Glutamatergic neuron (in vitro differentiated cells): ENCODE data around the gene AHI1. TPM values are rescaled to one million over a fixed set of nuclear protein-coding genes. Genes with fewer than 3 reads are reported as not detected.

Source experiments
- DNase-seq: peaks from one replicate; pipeline ENCODE4 v3.0.0; 2022
- H3K27ac Mint-ChIP-seq: one replicate; pipeline ENCODE4 v1.8.0; 2020; ENCODE audit warnings: mild to moderate bottlenecking, mixed read lengths, inconsistent platforms; ENCODE audit not compliant: unreplicated experiment
- H3K27me3 Mint-ChIP-seq: one replicate; pipeline ENCODE4 v1.8.0; 2020; ENCODE audit warnings: mild to moderate bottlenecking, moderate library complexity, mixed read lengths, inconsistent platforms; ENCODE audit not compliant: unreplicated experiment
- H3K36me3 Mint-ChIP-seq: one replicate; pipeline ENCODE4 v1.8.0; 2020; ENCODE audit warnings: mild to moderate bottlenecking, mixed read lengths, inconsistent platforms; ENCODE audit not compliant: unreplicated experiment
- H3K4me1 Mint-ChIP-seq: one replicate; pipeline ENCODE4 v1.8.0; 2020; ENCODE audit warnings: mild to moderate bottlenecking, low read depth, mixed read lengths, inconsistent platforms; ENCODE audit not compliant: unreplicated experiment
- H3K4me3 Mint-ChIP-seq: one replicate; pipeline ENCODE4 v1.8.0; 2020; ENCODE audit warnings: mild to moderate bottlenecking, mixed read lengths, inconsistent platforms; ENCODE audit not compliant: unreplicated experiment
- H3K9me3 Mint-ChIP-seq: one replicate; pipeline ENCODE4 v1.8.0; 2020; ENCODE audit warnings: mild to moderate bottlenecking, moderate library complexity, mixed read lengths, inconsistent platforms; ENCODE audit not compliant: unreplicated experiment
- CTCF ChIP-seq: fragments of 200-600 bp; sonication (generic); IDR thresholded peaks from one replicate; pipeline ENCODE4 v1.5.0; 2021; ENCODE audit not compliant: partially characterized antibody, unreplicated experiment
- total RNA-seq: library from RNA; stranded (reverse); fragmentation: NEBNext Ultra II Directional; extraction: Animal tissue kit (Norgen Biotek cat#: 25700); gene quantifications from one replicate; pipeline ENCODE4 v1.2.1, GENCODE V29; 2021; ENCODE audit not compliant: unreplicated experiment

AHI1 gene
- total RNA-seq, 1 donor from 2014 or later = 11.1 TPM

GRCh38 chr6:135506270-135506997 is 8.9 kb upstream of the AHI1 start:
- peak; percentile 47 for TF ChIP-seq CTCF
- Mint-ChIP-seq H3K36me3 (no peaks in the 10 kb centered on the region), H3K4me1 (no peaks in the 10 kb centered on the region), H3K9me3 (no peaks in the 10 kb centered on the region), H3K4me3 (no peak overlapping the region), H3K27ac (no peak overlapping the region), H3K27me3 (no peaks in the 10 kb centered on the region)
- no peak for DNase-seq

GRCh38 chr6:135505648-135506047 is 8.1 kb upstream of the AHI1 start:
- Mint-ChIP-seq H3K27me3 (no peaks in the 10 kb centered on the region), H3K4me1 (no peaks in the 10 kb centered on the region), H3K36me3 (no peaks in the 10 kb centered on the region), H3K4me3 (no peak overlapping the region), H3K9me3 (no peaks in the 10 kb centered on the region), H3K27ac (no peak overlapping the region)
- no peak for TF ChIP-seq CTCF
- no peak for DNase-seq

- H3K4me3 Mint-ChIP-seq = no peak overlapping the region
- no peaks in the 10 kb centered on the region for H3K9me3 Mint-ChIP-seq
- H3K27me3 Mint-ChIP-seq = no peaks in the 10 kb centered on the region
- no peak overlapping the region for H3K27ac Mint-ChIP-seq
- H3K4me1 Mint-ChIP-seq = no peaks in the 10 kb centered on the region
- TF ChIP-seq CTCF = no peak
- DNase-seq = no peak
- H3K36me3 Mint-ChIP-seq = no peaks in the 10 kb centered on the region
Measured at GRCh38 chr6:135505222-135505621, 7.7 kb upstream of the AHI1 start.

GRCh38 chr6:135504734-135505133 is 7.2 kb upstream of the AHI1 start:
- Mint-ChIP-seq H3K36me3 (no peaks in the 10 kb centered on the region), H3K27ac (no peak overlapping the region), H3K4me1 (no peaks in the 10 kb centered on the region), H3K4me3 (no peak overlapping the region), H3K9me3 (no peaks in the 10 kb centered on the region), H3K27me3 (no peaks in the 10 kb centered on the region)
- no peak for DNase-seq
- TF ChIP-seq CTCF = no peak

GRCh38 chr6:135503703-135504475 is 6.3 kb upstream of the AHI1 start:
- no peaks in the 10 kb centered on the region for H3K36me3 Mint-ChIP-seq
- no peak overlapping the region for H3K27ac Mint-ChIP-seq
- H3K9me3 Mint-ChIP-seq = no peaks in the 10 kb centered on the region
- no peaks in the 10 kb centered on the region for H3K27me3 Mint-ChIP-seq
- no peak for TF ChIP-seq CTCF
- H3K4me3 Mint-ChIP-seq = no peak overlapping the region
- H3K4me1 Mint-ChIP-seq = no peaks in the 10 kb centered on the region
- DNase-seq = no peak
